Smooth muscle cell (in vitro differentiated cells): ENCODE results near the gene NUCB1. TPM values are rescaled to one million over a fixed set of nuclear protein-coding genes. Genes with fewer than 3 reads are reported as not detected.
A peak's percentile ranks its signal among the peaks of the same experiment; 100 is the strongest.

Experiments
- DNase-seq: peaks from one replicate; lab custom pipeline; 2025; ENCODE audit not compliant: unreplicated experiment; lab: John Stamatoyannopoulos, UW
- H2AFZ ChIP-seq: fragments of 200-600 bp; sonication (generic); 2 replicates; pipeline ENCODE4 v1.6.0; 2016; ENCODE audit warnings: antibody characterized with exemption, low read depth, mild to moderate bottlenecking
- H3F3A ChIP-seq: fragments of 200-600 bp; sonication (generic); 2 replicates; pipeline ENCODE4 v1.6.0; 2017; ENCODE audit warnings: antibody characterized with exemption, low read depth
- H3K27ac ChIP-seq: fragments of 200-600 bp; sonication (generic); 2 replicates; pipeline ENCODE4 v1.5.1; 2016; ENCODE audit warnings: low read depth, mild to moderate bottlenecking
- H3K27me3 ChIP-seq: fragments of 200-600 bp; sonication (generic); 2 replicates; pipeline ENCODE4 v1.6.1; 2016; ENCODE audit warnings: low read depth, mild to moderate bottlenecking
- H3K36me3 ChIP-seq: fragments of 200-600 bp; sonication (generic); 2 replicates; pipeline ENCODE4 v1.5.1; 2016; ENCODE audit warnings: low read depth
- H3K4me1 ChIP-seq: fragments of 200-600 bp; sonication (generic); 2 replicates; pipeline ENCODE4 v1.5.1; 2016; ENCODE audit warnings: low read depth
- H3K4me2 ChIP-seq: fragments of 200-600 bp; sonication (generic); 2 replicates; pipeline ENCODE4 v1.6.0; 2016; ENCODE audit warnings: mild to moderate bottlenecking
- H3K4me3 ChIP-seq: fragments of 200-600 bp; sonication (generic); 2 replicates; pipeline ENCODE4 v1.5.1; 2016; ENCODE audit warnings: mild to moderate bottlenecking
- H3K79me2 ChIP-seq: fragments of 200-600 bp; sonication (generic); 2 replicates; pipeline ENCODE4 v1.6.0; 2016; ENCODE audit warnings: low read depth, mild to moderate bottlenecking
- H3K9ac ChIP-seq: fragments of 200-600 bp; sonication (generic); 2 replicates; pipeline ENCODE4 v1.6.0; 2016; ENCODE audit warnings: low read depth
- H3K9me3 ChIP-seq: fragments of 200-600 bp; sonication (generic); replicated peaks from 2 replicates; pipeline ENCODE4 v1.5.1; 2016; ENCODE audit warnings: low read depth
- H4K20me1 ChIP-seq: fragments of 200-600 bp; sonication (generic); 2 replicates; pipeline ENCODE4 v1.6.0; 2016; ENCODE audit warnings: low read depth
- WGBS: methylation state at CpG from one replicate; pipeline ENCODE4 v1.1.7; 2016; ENCODE audit warnings: low lambda C conversion rate; 5-methylcytosine and 5-hydroxymethylcytosine counted together
- polyA plus RNA-seq: library from polyadenylated mRNA; unstranded; fragments of >200 nt; fragmentation: Nextera tagmentation; extraction: Ambion mirVana; gene quantifications from 2 replicates; pipeline ENCODE4 v1.2.1, GENCODE V29; 2016
- total RNA-seq: library from RNA; depleted of rRNA; stranded (reverse); fragments of >200 nt; gene quantifications from 2 replicates; pipeline ENCODE4 v1.2.3, GENCODE V29; 2014
- TF ChIP-seq, protein P1 (sequence below): fragments of 200-600 bp; sonication (generic); IDR thresholded peaks from 2 replicates; pipeline ENCODE4 v1.5.1; 2017; ENCODE audit warnings: borderline replicate concordance, mild to moderate bottlenecking, antibody characterized with exemption; ENCODE audit not compliant: insufficient read depth, poor library complexity, severe bottlenecking

NUCB1 gene
- total and polyA plus RNA-seq, 2 experiments from 2014 or later = 146 to 329 TPM

DNA sequence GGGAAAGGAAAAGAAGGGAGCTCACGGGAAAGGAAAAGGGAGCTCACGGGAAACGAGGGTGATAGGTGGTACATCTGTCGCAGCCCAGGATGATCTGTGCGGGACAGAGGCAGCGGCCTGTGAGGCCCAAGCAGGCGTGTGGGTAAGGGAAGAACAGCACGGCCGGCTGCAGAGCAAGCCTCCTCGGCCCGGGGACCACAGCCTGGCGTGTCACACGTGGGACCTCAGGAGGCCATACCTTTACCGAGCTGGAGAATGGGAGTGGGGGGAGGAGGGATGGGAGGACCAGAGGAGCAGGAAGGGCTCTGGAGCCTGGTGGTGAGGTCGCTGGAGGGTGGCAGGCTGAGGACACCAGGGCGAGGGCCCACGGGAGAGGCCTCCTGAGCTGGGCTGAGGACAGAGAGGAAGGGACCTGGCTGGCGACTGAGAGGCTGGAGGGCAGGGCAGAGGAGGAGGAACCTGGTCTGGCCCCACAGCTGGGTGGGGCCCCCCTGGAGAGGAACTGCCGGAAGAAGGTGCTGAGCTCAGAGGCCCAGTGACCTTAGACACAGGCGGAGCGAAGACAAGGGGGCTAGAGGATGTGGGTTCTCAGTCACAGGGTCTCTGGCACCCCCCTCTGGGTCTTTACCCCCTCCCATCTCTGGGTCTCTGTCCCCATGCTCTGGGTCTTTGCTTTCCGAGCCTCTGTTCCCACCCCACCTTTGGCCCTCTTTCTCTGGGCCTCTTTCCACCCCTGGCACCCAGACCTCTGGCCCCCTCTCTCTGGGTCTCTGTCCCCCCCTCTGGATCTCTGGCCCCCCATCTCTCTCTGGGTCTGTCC, 62.1 kb downstream of the NUCB1 start:
- H3K4me1 ChIP-seq = peaks cover 25% of the 10 kb centered on the region
- H3K4me3 ChIP-seq = no peak overlapping the region
- WGBS = 57% methylated on average over 19 of the region's 22 CpGs
- peak overlapping the region; percentile 100 for H3K27ac ChIP-seq
- H3K9ac ChIP-seq = peak overlapping the region; percentile 15
- H3K4me2 ChIP-seq = no peak overlapping the region
- TF ChIP-seq, protein P1, sequence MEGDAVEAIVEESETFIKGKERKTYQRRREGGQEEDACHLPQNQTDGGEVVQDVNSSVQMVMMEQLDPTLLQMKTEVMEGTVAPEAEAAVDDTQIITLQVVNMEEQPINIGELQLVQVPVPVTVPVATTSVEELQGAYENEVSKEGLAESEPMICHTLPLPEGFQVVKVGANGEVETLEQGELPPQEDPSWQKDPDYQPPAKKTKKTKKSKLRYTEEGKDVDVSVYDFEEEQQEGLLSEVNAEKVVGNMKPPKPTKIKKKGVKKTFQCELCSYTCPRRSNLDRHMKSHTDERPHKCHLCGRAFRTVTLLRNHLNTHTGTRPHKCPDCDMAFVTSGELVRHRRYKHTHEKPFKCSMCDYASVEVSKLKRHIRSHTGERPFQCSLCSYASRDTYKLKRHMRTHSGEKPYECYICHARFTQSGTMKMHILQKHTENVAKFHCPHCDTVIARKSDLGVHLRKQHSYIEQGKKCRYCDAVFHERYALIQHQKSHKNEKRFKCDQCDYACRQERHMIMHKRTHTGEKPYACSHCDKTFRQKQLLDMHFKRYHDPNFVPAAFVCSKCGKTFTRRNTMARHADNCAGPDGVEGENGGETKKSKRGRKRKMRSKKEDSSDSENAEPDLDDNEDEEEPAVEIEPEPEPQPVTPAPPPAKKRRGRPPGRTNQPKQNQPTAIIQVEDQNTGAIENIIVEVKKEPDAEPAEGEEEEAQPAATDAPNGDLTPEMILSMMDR = no peak
- no peaks in the 10 kb centered on the region for H3K9me3 ChIP-seq
- H3K36me3 ChIP-seq = no peaks in the 10 kb centered on the region
- peaks cover 26% of the 10 kb centered on the region for H3K79me2 ChIP-seq
- H4K20me1 ChIP-seq = peaks cover 20% of the 10 kb centered on the region
- no peaks in the 10 kb centered on the region for H3K27me3 ChIP-seq
- H2AFZ ChIP-seq = no peak overlapping the region
- no peak for DNase-seq
- H3F3A ChIP-seq = peaks cover 31% of the 10 kb centered on the region

DNA sequence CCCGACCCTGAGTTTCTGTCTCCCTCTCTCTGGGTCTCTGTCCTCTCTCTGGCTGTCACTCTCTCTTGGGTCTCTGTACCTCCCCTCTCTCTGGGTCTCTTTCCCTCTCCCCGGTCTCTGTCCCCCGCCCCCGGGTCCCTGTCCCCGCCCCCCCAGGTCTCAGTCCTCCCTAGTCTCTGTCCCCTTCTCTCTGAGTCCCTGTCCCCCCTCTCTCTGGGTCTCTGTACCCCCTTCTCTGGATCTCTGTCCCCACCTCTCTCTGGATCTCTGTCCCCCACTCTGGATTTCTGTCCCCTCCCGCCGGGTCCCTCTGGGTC, 62.7 kb downstream of the NUCB1 start:
- H4K20me1 ChIP-seq = peaks cover 26% of the 10 kb centered on the region
- no peaks in the 10 kb centered on the region for H3K36me3 ChIP-seq
- no peaks in the 10 kb centered on the region for H3K9me3 ChIP-seq
- H2AFZ ChIP-seq = no peak overlapping the region
- TF ChIP-seq, protein P1 = no peak
- H3K9ac ChIP-seq = peak overlapping the region; percentile 95
- H3K4me2 ChIP-seq = peak overlapping the region; percentile 88
- H3K27ac ChIP-seq = peak overlapping the region; percentile 100
- no peak overlapping the region for H3K4me3 ChIP-seq
- H3K4me1 ChIP-seq = peaks cover 25% of the 10 kb centered on the region
- no peak for DNase-seq
- peaks cover 31% of the 10 kb centered on the region for H3F3A ChIP-seq
- H3K27me3 ChIP-seq = no peaks in the 10 kb centered on the region
- WGBS = 40% methylated on average over 1 of the region's 7 CpGs
- H3K79me2 ChIP-seq = peaks cover 21% of the 10 kb centered on the region

DNA sequence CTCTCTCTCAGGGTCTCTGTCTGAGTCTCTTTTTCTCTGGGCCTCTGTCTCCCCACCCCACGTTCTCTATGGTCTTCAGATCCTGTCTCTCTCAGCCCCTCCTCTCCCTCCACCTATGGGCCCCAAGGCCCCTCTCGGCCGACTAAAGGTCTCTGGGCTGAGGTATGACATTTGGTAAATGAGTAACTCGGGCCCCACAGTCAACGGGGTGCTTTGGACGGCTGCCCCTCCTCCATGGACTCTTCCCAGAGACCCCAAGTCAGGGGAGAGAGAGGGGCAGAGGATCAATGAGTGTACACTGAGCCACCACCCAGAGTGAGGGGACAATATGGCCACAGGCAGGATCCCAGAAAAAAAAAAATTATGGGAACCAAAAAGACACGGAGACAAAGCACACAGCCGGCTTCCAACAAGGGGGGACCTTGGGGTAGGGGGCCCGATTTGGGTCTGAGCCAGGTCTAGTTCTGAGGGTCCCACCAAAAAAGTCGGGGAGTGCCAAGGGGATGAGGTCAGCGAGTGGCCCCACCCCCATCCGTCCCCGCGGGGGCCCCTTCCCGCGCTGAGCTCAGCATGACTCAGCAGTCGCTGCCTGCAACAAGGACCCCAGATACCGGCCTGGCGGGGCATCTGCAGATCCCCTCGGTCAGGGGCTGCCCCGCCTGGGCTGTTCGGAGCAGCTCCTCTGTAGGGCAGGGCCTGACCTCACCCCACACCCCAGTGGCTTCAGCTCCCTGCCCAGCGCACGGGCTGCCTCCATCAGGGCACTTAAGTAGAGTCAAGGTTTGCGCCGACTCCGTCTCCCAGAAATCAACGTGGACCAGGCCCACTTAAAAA, 63.5 kb downstream of the NUCB1 start:
- H3K9me3 ChIP-seq = no peaks in the 10 kb centered on the region
- 5% methylated on average over 26 of the region's 28 CpGs for WGBS
- peaks cover 25% of the 10 kb centered on the region for H3K4me1 ChIP-seq
- H3K36me3 ChIP-seq = no peaks in the 10 kb centered on the region
- peaks cover 34% of the 10 kb centered on the region for H4K20me1 ChIP-seq
- H2AFZ ChIP-seq = no peak overlapping the region
- TF ChIP-seq, protein P1 = no peak
- peak overlapping the region; percentile 100 for H3K27ac ChIP-seq
- H3F3A ChIP-seq = peaks cover 31% of the 10 kb centered on the region
- peak overlapping the region; percentile 86 for H3K4me3 ChIP-seq
- no peaks in the 10 kb centered on the region for H3K27me3 ChIP-seq
- peaks cover 18% of the 10 kb centered on the region for H3K79me2 ChIP-seq
- peak overlapping the region; percentile 95 for H3K9ac ChIP-seq
- H3K4me2 ChIP-seq = peak overlapping the region; percentile 88
- DNase-seq = peak; percentile 67
